ENCODE data around the gene HOXC10. TPM values are rescaled to one million over a fixed set of nuclear protein-coding genes. Genes with fewer than 3 reads are reported as not detected.

The HOXC10 gene
- total and polyA plus RNA-seq, 2 of the 8 experiments (the other 6 are each of a cell fraction or from before 2014, with no cell fraction given): not detected

GRCh38 chr12:53954694-53955035 lies 30.3 kb upstream of the HOXC10 start, which contains the start of gene HOXC12:
Gene HOXC12, plus strand, starts transcription at chr12:53954903. Its CDS starts 27 bp downstream, at chr12:53954930.
- FAIRE-seq (no peak), DNase-seq (ENCODE audit: low read depth in 1 of 2, low spot score in 2 of 2) (no peak)
- Histone ChIP-seq H3K23ac (ENCODE audit: insufficient read length) (no peak within 1 kb of the TSS), H4K91ac (replicated peaks; ENCODE audit: insufficient read length, low read length) (no peak within 1 kb of the TSS), H2BK12ac (ENCODE audit: low read depth, low read length) (peak within 1 kb of the TSS; percentile 94), H4K5ac (ENCODE audit: insufficient read length, low read depth, low read length) (no peak within 1 kb of the TSS), H3K27me3 (replicated peaks in 1 of 4; ENCODE audit: control insufficient read depth in 3 of 4, extremely low read depth in 1 of 4, insufficient read depth in 3 of 4, low read length in 3 of 4) (peaks cover 100% of the 10 kb centered on the region in 4 experiments), H3K23me2 (ENCODE audit: low read depth, low read length) (no peaks in the 10 kb centered on the region), H2AFZ (ENCODE audit: low read length) (no peak within 1 kb of the TSS), H3K56ac (replicated peaks; ENCODE audit: insufficient read length, low read depth, low read length) (no peak within 1 kb of the TSS), H3K27ac (ENCODE audit: low read depth, low read length) (no peak within 1 kb of the TSS), H3K9me3 (ENCODE audit: insufficient read depth in 2 of 2, low read depth in 1 of 2, low read length in 1 of 2) (no peaks in the 10 kb centered on the region; a peak in 1 of 4 replicates), H2BK20ac (ENCODE audit: low read length) (no peak within 1 kb of the TSS), H4K8ac (ENCODE audit: extremely low read depth, insufficient read depth, low read length) (peak within 1 kb of the TSS; percentile 82; the same call in 1 of the 2 replicates), H2BK15ac (ENCODE audit: low read length) (peak within 1 kb of the TSS; percentile 81; the same call in 1 of the 2 replicates), H3K4me2 (ENCODE audit: insufficient read depth in 1 of 2, low read depth in 2 of 2, low read length in 2 of 2) (peak within 1 kb of the TSS in 1 of 2 experiments; percentile 19; a peak in 1 of 4 replicates), H3K4ac (replicated peaks; ENCODE audit: insufficient read length, low read depth, low read length) (no peak within 1 kb of the TSS), H3K4me1 (replicated peaks in 1 of 4; ENCODE audit: control insufficient read depth in 3 of 4, insufficient read depth in 4 of 4, low read length in 3 of 4) (peaks cover 0 to 16% (median 4%) of the 10 kb centered on the region in 4 experiments; a peak in 6 of 7 replicates), H3K36me3 (ENCODE audit: control insufficient read depth in 2 of 4, insufficient read depth in 4 of 4, low read length in 3 of 4) (peaks cover 0 to 9% (median 0%) of the 10 kb centered on the region in 4 experiments; a peak in 1 of 8 replicates), H2AK5ac (ENCODE audit: low read depth, low read length) (0 out of 2 replicates have a peak within 1 kb of the TSS, but pooled peaks have one; percentile 48), H2BK5ac (ENCODE audit: low read depth, low read length) (no peak within 1 kb of the TSS), H3K79me1 (ENCODE audit: low read depth, low read length) (no peaks in the 10 kb centered on the region), H3K9ac (replicated peaks in 1 of 4; ENCODE audit: extremely low read depth in 1 of 4, low read depth in 3 of 4, low read length in 3 of 4) (no peak within 1 kb of the TSS), H4K20me1 (replicated peaks in 1 of 2; ENCODE audit: control insufficient read depth in 1 of 2, insufficient read depth in 2 of 2, low read length in 2 of 2) (peaks cover 32 to 61% of the 10 kb centered on the region in 2 experiments), H3K14ac (ENCODE audit: insufficient read length) (no peak within 1 kb of the TSS), H3K4me3 (ENCODE audit: extremely low read depth in 1 of 4, insufficient read depth in 2 of 4, low read depth in 3 of 4, low read length in 4 of 4) (peak within 1 kb of the TSS in 1 of 4 experiments; percentile 13; a peak in 1 of 8 replicates), H2BK120ac (replicated peaks; ENCODE audit: low read depth, low read length) (no peak within 1 kb of the TSS), H3K18ac (ENCODE audit: extremely low read depth, low read length) (no peak within 1 kb of the TSS; the same call in 1 of the 2 replicates), H3K79me2 (ENCODE audit: control insufficient read depth in 1 of 2, insufficient read depth in 2 of 2, low read length in 2 of 2) (no peaks in the 10 kb centered on the region)
- 23% methylated on average over 14 of the region's 20 CpGs; no CpG with 5 or more reads in 1 of the 2 experiments for whole genome bisulfite sequencing, 2 experiments (ENCODE audit: extremely low coverage in 1 of 2, insufficient coverage in 1 of 2, insufficient read length in 1 of 2, insufficient replicate concordance in 2 of 2, low coverage in 1 of 2, low lambda C conversion rate in 2 of 2, missing lambda C conversion rate in 1 of 2)
- ChIA-PET POLR2A (ENCODE audit: partially characterized antibody) (interaction anchor here (2.5 kb wide), 1 partner anchor 11 kb away, joined by 9 read pairs; no protein-coding TSS in a partner anchor), CTCF (ENCODE audit: partially characterized antibody) (interaction anchor here (0.6 to 5.6 kb wide), 8 partner anchors 10 to 199 kb away, joined by 3 to 40 read pairs (median 4); partner anchors contain the start of gene HOXC10)
- no peak for TF ChIP-seq CTCF (IDR thresholded peaks at IDR 0.05; ENCODE audit: control extremely low read depth in 1 of 3, insufficient read depth in 1 of 3, low read depth in 1 of 3, low read length in 3 of 3)
- no peak for TF ChIP-seq ASH2L (IDR thresholded peaks at IDR 0.05; ENCODE audit: low read length)
- TF ChIP-seq FOSL1 (IDR thresholded peaks at IDR 0.05; ENCODE audit: insufficient read depth, low read depth, low read length): no peak
- TF ChIP-seq CHD2 (IDR thresholded peaks at IDR 0.05; ENCODE audit: low read length): no peak
- no peak for TF ChIP-seq SIN3A (conservative IDR thresholded peaks at IDR 0.05 in 1 of 2, IDR thresholded peaks at IDR 0.05 in 1 of 2; ENCODE audit: low read depth in 1 of 2, low read length in 2 of 2)
- no peak for TF ChIP-seq TBP (IDR thresholded peaks at IDR 0.05; ENCODE audit: low read depth, low read length)
- no peak for TF ChIP-seq CTBP2 (IDR thresholded peaks at IDR 0.05; ENCODE audit: borderline replicate concordance, insufficient read depth, insufficient read length, low read length)
- no peak for TF ChIP-seq SIRT6 (IDR thresholded peaks at IDR 0.05; ENCODE audit: low read length)
- TF ChIP-seq TAF1 (IDR thresholded peaks at IDR 0.05; ENCODE audit: low read depth, low read length): no peak
- TF ChIP-seq ZNF274 (IDR thresholded peaks at IDR 0.05; ENCODE audit: borderline replicate concordance, extremely low read depth, low read length): no peak
- no peak for TF ChIP-seq SP1 (IDR thresholded peaks at IDR 0.05; ENCODE audit: low read depth, low read length)
- no peak for TF ChIP-seq POLR2AphosphoS5 (IDR thresholded peaks at IDR 0.05; ENCODE audit: low read depth, low read length)
